Hepatocyte (in vitro differentiated cells): Measurements from ENCODE around the gene PRKCZ. TPM values are rescaled to one million over a fixed set of nuclear protein-coding genes. Genes with fewer than 3 reads are reported as not detected.
"Not testable (repeated sequence)": the region's sequence is repeated elsewhere in the genome, so short reads cannot be mapped to it uniquely, and the experiment has no call there.

Experiments used
- DNase-seq: peaks from one replicate; pipeline ENCODE4 v3.0.0-alpha.2; 2016; ENCODE audit warnings: low spot score
- H2AFZ ChIP-seq: fragments of 200-600 bp; sonication (generic); 2 replicates; pipeline ENCODE4 v1.6.0; 2016; ENCODE audit warnings: antibody characterized with exemption, mild to moderate bottlenecking
- H3K27ac ChIP-seq: fragments of 200-600 bp; sonication (generic); 2 replicates; pipeline ENCODE4 v1.5.1; 2016; ENCODE audit warnings: mild to moderate bottlenecking
- H3K27me3 ChIP-seq: fragments of 200-600 bp; sonication (generic); 2 replicates; pipeline ENCODE4 v1.6.1; 2016
- H3K36me3 ChIP-seq: fragments of 200-600 bp; sonication (generic); replicated peaks from 2 replicates; pipeline ENCODE4 v1.5.1; 2016; ENCODE audit warnings: low read depth; ENCODE audit not compliant: insufficient read depth
- H3K4me1 ChIP-seq: fragments of 200-600 bp; sonication (generic); 2 replicates; pipeline ENCODE4 v1.5.1; 2016; ENCODE audit warnings: mild to moderate bottlenecking, moderate library complexity; ENCODE audit not compliant: insufficient read depth
- H3K4me2 ChIP-seq: fragments of 200-600 bp; sonication (generic); 2 replicates; pipeline ENCODE4 v1.6.0; 2016
- H3K4me3 ChIP-seq: fragments of 200-600 bp; sonication (generic); 2 replicates; pipeline ENCODE4 v1.5.1; 2016; ENCODE audit warnings: mild to moderate bottlenecking
- H3K79me2 ChIP-seq: fragments of 200-600 bp; sonication (generic); 2 replicates; pipeline ENCODE4 v1.6.0; 2017; ENCODE audit warnings: mild to moderate bottlenecking
- H3K9me2 ChIP-seq: fragments of 200-600 bp; sonication (generic); replicated peaks from 2 replicates; pipeline ENCODE4 v1.6.0; 2017; ENCODE audit warnings: mild to moderate bottlenecking; ENCODE audit not compliant: insufficient read depth
- H3K9me3 ChIP-seq: fragments of 200-600 bp; sonication (generic); 2 replicates; pipeline ENCODE4 v1.5.1; 2016; ENCODE audit warnings: low read depth, mild to moderate bottlenecking
- H4K20me1 ChIP-seq: fragments of 200-600 bp; sonication (generic); 2 replicates; pipeline ENCODE4 v1.6.0; 2016; ENCODE audit warnings: mild to moderate bottlenecking; ENCODE audit not compliant: insufficient read depth, poor library complexity, severe bottlenecking
- EZH2 ChIP-seq: fragments of 200-600 bp; sonication (generic); IDR thresholded peaks from 2 replicates; pipeline ENCODE4 v1.6.1; 2016; ENCODE audit warnings: antibody characterized with exemption, mild to moderate bottlenecking, borderline replicate concordance
- EZH2phosphoT487 ChIP-seq: fragments of 200-600 bp; sonication (generic); IDR thresholded peaks from one replicate; pipeline ENCODE4 v1.6.1; 2018; ENCODE audit warnings: antibody characterized with exemption, mild to moderate bottlenecking, low read depth, moderate library complexity; ENCODE audit not compliant: unreplicated experiment, severe bottlenecking
- WGBS: methylation state at CpG from one replicate; pipeline ENCODE4 v1.1.6; 2016; ENCODE audit warnings: low lambda C conversion rate; ENCODE audit errors: missing lambda C conversion rate; 5-methylcytosine and 5-hydroxymethylcytosine counted together
- polyA plus RNA-seq: library from polyadenylated mRNA; unstranded; fragments of >200 nt; fragmentation: Nextera tagmentation; extraction: Ambion mirVana; gene quantifications from 2 replicates; pipeline ENCODE4 v1.2.1, GENCODE V29; 2016
- total RNA-seq: library from RNA; depleted of rRNA; stranded (reverse); fragments of >200 nt; gene quantifications from 2 replicates; pipeline ENCODE4 v1.2.3, GENCODE V29; 2014
- TF ChIP-seq, protein P1 (sequence below): fragments of 200-600 bp; sonication (generic); IDR thresholded peaks from 2 replicates; pipeline ENCODE4 v1.5.1; 2016; ENCODE audit warnings: antibody characterized with exemption, mild to moderate bottlenecking; ENCODE audit not compliant: poor library complexity

PRKCZ gene
- total and polyA plus RNA-seq, 2 experiments from 2014 or later, result 41.0 to 52.3 TPM

- no peak overlapping the region for H3K4me2 ChIP-seq
- H2AFZ ChIP-seq, result no peak overlapping the region
- 96% methylated on average over 19 of the region's 19 CpGs for WGBS
- no peaks in the 10 kb centered on the region for H3K4me1 ChIP-seq
- H4K20me1 ChIP-seq, result no peaks in the 10 kb centered on the region
- no peaks in the 10 kb centered on the region for H3K27me3 ChIP-seq
- H3K79me2 ChIP-seq, result no peaks in the 10 kb centered on the region
- H3K9me2 ChIP-seq, result no peaks in the 10 kb centered on the region
- no peaks in the 10 kb centered on the region for H3K9me3 ChIP-seq
- no peak overlapping the region for H3K4me3 ChIP-seq
- H3K27ac ChIP-seq, result no peak overlapping the region
- H3K36me3 ChIP-seq, result no peaks in the 10 kb centered on the region
- DNase-seq, result no peak
- TF ChIP-seq, protein P1, sequence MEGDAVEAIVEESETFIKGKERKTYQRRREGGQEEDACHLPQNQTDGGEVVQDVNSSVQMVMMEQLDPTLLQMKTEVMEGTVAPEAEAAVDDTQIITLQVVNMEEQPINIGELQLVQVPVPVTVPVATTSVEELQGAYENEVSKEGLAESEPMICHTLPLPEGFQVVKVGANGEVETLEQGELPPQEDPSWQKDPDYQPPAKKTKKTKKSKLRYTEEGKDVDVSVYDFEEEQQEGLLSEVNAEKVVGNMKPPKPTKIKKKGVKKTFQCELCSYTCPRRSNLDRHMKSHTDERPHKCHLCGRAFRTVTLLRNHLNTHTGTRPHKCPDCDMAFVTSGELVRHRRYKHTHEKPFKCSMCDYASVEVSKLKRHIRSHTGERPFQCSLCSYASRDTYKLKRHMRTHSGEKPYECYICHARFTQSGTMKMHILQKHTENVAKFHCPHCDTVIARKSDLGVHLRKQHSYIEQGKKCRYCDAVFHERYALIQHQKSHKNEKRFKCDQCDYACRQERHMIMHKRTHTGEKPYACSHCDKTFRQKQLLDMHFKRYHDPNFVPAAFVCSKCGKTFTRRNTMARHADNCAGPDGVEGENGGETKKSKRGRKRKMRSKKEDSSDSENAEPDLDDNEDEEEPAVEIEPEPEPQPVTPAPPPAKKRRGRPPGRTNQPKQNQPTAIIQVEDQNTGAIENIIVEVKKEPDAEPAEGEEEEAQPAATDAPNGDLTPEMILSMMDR, result no peak
- TF ChIP-seq EZH2phosphoT487, result no peak
Measured at GRCh38 chr1:2145946-2146835, 96.0 kb downstream of the PRKCZ start.

DNA sequence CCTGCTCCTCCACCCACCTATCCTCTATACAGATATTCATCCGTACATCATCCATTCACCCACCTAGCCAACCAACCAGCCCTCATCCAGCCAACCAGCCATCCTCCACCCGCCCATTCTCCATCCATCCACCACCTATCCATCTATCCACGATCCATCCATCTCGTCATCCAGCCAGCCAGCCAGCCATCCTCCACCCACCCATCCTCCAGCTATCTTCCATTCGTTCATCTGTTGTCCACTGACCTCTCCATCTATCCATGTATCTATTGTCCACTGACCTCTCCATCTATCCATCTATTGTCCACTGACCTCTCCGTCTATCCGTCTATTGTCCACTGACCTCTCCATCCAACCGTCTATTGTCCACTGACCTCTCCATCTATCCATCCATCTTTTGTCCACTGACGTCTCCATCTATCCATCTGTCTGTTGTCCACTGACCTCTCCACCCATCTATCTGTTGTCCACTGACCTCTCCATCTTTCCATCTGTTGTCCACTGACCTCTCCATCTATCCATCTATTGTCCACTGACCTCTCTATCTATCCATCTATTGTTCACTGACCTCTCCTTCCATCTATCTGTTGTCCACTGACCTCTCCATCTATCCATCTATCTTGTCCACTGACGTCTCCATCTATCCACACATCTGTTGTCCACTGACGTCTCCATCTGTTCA lies 96.8 kb downstream of the PRKCZ start:
- Histone ChIP-seq H3K27me3 (no peaks in the 10 kb centered on the region), H2AFZ (no peak overlapping the region), H3K36me3 (no peaks in the 10 kb centered on the region), H3K79me2 (no peaks in the 10 kb centered on the region), H4K20me1 (no peaks in the 10 kb centered on the region), H3K4me3 (no peak overlapping the region), H3K4me1 (no peaks in the 10 kb centered on the region), H3K9me2 (no peaks in the 10 kb centered on the region), H3K4me2 (no peak overlapping the region), H3K27ac (no peak overlapping the region), H3K9me3 (no peaks in the 10 kb centered on the region)
- 99% methylated on average over 11 of the region's 11 CpGs for WGBS
- TF ChIP-seq EZH2 (no peak), EZH2phosphoT487 (no peak)
- TF ChIP-seq, protein P1, result no peak
- DNase-seq, result no peak

- H3K27me3 ChIP-seq, H3K79me2 ChIP-seq, H3K9me3 ChIP-seq, H2AFZ ChIP-seq, H3K4me1 ChIP-seq, DNase-seq, H3K4me3 ChIP-seq, H3K36me3 ChIP-seq, H3K9me2 ChIP-seq, H4K20me1 ChIP-seq, H3K27ac ChIP-seq, H3K4me2 ChIP-seq: not testable (repeated sequence)
- WGBS, result 91% methylated on average over 5 of the region's 5 CpGs
Measured at GRCh38 chr1:2147869-2148268, 97.7 kb downstream of the PRKCZ start.

DNA sequence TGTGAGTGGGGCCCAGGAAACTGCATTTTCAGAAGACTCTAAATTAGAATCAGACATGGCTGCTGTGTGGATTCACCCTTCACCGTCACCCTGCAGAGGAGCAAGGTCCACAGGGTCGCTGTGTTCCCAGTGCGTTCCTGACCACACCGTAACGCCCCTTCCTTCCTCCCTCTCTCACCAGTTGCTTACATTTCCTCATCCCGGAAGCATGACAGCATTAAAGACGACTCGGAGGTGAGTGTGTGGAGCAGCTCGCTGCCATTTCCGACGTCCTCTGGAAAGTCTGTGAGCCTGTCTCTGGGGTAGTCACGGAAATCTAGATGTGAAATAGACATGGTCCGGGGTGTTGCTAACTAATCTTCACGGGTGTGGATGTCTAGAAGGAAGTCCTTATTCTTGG lies 98.5 kb downstream of the PRKCZ start:
- no peaks in the 10 kb centered on the region for H3K36me3 ChIP-seq
- no peaks in the 10 kb centered on the region for H3K79me2 ChIP-seq

More for the DNA sequence above, 98.5 kb downstream of the PRKCZ start:
- no peak overlapping the region for H3K27ac ChIP-seq
- H3K4me2 ChIP-seq, result no peak overlapping the region
- H3K9me3 ChIP-seq, result no peaks in the 10 kb centered on the region
- 97% methylated on average over 14 of the region's 14 CpGs for WGBS
- no peak overlapping the region for H2AFZ ChIP-seq
- no peak overlapping the region for H3K4me3 ChIP-seq
- TF ChIP-seq, protein P1, result no peak
- TF ChIP-seq EZH2 (no peak), EZH2phosphoT487 (no peak)
- no peaks in the 10 kb centered on the region for H3K4me1 ChIP-seq
- no peaks in the 10 kb centered on the region for H3K9me2 ChIP-seq
- no peaks in the 10 kb centered on the region for H3K27me3 ChIP-seq
- no peak for DNase-seq
- no peaks in the 10 kb centered on the region for H4K20me1 ChIP-seq
